Activated T-cell treated with anti-CD3 and anti-CD28 coated beads, Interleukin-2, amount 50 U/mL, for 4 hours (primary cell): ENCODE measurements around the gene ABHD1. TPM values are rescaled to one million over a fixed set of nuclear protein-coding genes. Genes with fewer than 3 reads are reported as not detected.
A peak's percentile ranks its signal among the peaks of the same experiment; 100 is the strongest.
"Not testable (repeated sequence)": the region's sequence is repeated elsewhere in the genome, so short reads cannot be mapped to it uniquely, and the experiment has no call there.

Experiments used
- ATAC-seq, 2 donors: fragments of 200-7000 bp; cut with Tn5 transposase; one replicate each; pipeline ENCODE4 v1.10.0; 2021
- DNase-seq: peaks from one replicate; pipeline ENCODE4 v3.0.0-alpha.2; 2020
- H3K27me3 Mint-ChIP-seq: one replicate; pipeline ENCODE4 v1.8.0; 2021; ENCODE audit warnings: low read depth, mixed read lengths
- H3K36me3 Mint-ChIP-seq: one replicate; pipeline ENCODE4 v1.8.0; 2022; ENCODE audit warnings: mixed read lengths; ENCODE audit not compliant: insufficient read depth
- H3K4me1 Mint-ChIP-seq: one replicate; pipeline ENCODE4 v1.8.0; 2021; ENCODE audit warnings: low read depth, mixed read lengths
- H3K4me3 Mint-ChIP-seq: one replicate; pipeline ENCODE4 v1.8.0; 2021; ENCODE audit warnings: mild to moderate bottlenecking, moderate library complexity, mixed read lengths
- H3K9me3 Mint-ChIP-seq: one replicate; pipeline ENCODE4 v1.8.0; 2021; ENCODE audit warnings: mixed read lengths
- total RNA-seq, 3 donors: library from RNA; stranded (reverse); gene quantifications; one replicate each; pipeline ENCODE4 v1.2.1, GENCODE V29; 2021

The ABHD1 gene
- total RNA-seq, 3 donors from 2014 or later: not detected

DNA sequence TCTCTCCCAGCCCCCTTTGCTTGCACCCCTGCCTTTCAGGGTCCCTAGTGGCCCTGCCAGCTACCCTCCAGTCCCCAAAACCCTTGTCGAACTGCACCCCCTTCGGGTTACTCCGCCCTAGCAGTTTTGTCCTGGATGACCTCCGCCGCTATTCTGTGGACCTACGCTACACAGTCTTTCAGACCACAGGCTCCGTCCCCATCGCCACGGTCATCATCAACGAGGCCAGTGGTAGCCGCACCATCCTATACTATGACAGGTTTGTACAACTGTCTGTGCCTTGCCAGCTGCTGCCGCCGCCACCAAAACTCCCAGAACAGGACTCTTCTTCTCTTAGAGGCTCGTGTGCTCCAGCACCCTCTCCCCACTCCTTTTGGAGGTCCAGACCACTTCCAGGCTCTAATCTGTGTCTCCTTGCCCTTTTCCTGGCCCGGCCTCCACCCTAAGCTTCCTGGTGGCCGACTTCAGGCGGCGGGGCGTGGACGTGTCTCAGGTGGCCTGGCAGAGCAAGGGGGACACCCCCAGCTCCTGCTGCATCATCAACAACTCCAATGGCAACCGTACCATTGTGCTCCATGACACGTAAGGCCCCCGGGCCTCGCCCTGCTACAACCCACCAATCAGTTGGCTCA is 29.1 kb upstream of the ABHD1 start:
- no peak for ATAC-seq
- DNase-seq: no peak
- no peaks in the 10 kb centered on the region for H3K9me3 Mint-ChIP-seq
- H3K36me3 Mint-ChIP-seq: no peaks in the 10 kb centered on the region
- no peaks in the 10 kb centered on the region for H3K27me3 Mint-ChIP-seq
- no peak overlapping the region for H3K4me3 Mint-ChIP-seq
- H3K4me1 Mint-ChIP-seq: peaks cover 10% of the 10 kb centered on the region

DNA sequence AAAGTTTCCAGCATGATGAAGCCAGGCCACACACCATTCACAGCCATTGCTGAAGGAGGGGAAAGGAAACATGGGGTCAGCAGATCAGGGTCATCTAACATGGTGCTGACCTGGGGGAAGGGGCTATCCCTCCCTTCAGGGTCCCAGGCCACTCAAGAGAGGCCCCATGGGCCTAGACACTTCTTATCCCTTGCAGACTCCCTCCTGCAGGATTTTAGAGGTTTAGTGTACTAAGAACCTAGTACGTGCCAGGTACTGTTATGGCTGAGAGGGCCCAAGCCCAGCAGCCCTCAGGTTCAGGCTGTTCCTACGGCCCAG is 28.2 kb upstream of the ABHD1 start:
- no peaks in the 10 kb centered on the region for H3K27me3 Mint-ChIP-seq
- ATAC-seq (no peak), DNase-seq (no peak)
- peaks cover 10% of the 10 kb centered on the region for H3K4me1 Mint-ChIP-seq
- H3K9me3 Mint-ChIP-seq: no peaks in the 10 kb centered on the region
- H3K4me3 Mint-ChIP-seq: no peak overlapping the region
- no peaks in the 10 kb centered on the region for H3K36me3 Mint-ChIP-seq

DNA sequence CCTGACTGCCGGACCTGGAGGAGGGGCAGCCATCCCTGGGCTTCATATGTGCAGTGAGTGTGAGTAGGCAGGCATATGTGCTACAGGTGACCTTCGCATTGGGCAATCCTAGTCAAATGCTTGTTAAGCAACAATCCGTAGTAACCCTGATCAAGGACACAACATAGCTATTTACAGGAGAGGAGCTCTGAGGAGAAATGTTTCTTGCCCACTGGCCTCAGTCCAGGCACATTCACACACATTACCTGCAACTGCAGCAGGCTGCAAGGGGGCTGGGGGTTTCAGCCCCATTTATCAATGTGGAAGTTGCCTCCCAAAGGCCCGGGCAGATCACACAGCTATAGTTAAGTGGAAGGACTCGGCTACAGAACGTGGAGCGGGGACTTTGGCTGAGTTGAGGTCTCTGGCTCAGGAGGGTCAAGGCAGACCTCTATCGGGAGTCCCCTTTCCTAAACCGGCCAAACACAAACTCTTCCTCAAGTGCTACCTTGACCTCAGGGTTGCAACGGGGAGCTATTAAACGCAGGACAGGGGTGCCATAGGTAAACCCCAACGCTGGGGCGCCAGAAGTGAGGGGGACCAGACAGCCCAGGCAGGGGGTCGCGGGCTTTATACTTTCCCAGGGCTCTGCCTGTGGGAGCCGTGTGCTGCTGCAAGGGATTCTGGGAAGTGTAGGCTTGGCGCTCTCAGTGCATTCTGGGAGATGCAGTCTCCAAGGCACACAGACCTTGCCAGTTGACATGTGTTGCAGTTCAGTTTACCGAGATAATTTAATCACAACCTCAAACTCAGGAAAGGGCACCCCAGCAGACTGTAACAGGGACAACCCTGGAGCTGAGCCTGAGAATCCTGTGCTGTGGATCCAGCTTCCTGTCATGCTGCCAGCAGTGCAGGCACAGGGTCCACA is 27.6 kb upstream of the ABHD1 start:
- H3K4me3 Mint-ChIP-seq: peak overlapping the region; percentile 50
- peaks cover 10% of the 10 kb centered on the region for H3K4me1 Mint-ChIP-seq
- no peaks in the 10 kb centered on the region for H3K27me3 Mint-ChIP-seq
- ATAC-seq (peak; percentile 87 to 92), DNase-seq (no peak)
- no peaks in the 10 kb centered on the region for H3K9me3 Mint-ChIP-seq
- H3K36me3 Mint-ChIP-seq: no peaks in the 10 kb centered on the region

DNA sequence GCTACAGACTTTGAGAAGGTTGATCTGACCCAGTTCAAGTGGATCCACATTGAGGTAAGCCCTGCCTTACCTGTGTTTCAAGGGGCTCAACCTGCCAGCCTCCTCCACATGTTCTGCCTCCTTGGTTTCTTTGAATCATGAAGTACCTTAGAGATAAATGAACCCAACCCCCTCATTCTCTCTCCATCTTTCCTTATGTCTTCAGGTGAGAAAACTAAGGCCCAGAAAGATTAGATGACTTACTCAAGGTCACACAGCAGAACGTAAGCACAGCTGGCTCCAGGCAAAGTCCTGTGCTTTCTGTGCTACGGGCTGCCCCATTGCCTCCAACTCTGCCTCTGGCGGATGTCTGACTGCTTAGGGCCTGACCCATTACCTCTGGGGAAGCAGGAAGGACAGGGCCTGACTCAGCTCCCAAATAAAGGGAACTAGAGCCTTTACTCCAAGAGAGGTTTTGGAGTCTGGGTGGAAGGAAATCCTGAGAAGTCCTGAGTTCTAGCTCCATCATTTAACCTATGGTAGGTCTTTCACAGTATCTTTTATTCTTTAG is 26.8 kb upstream of the ABHD1 start:
- Mint-ChIP-seq H3K4me1 (peaks cover 10% of the 10 kb centered on the region), H3K27me3 (no peaks in the 10 kb centered on the region), H3K36me3 (no peaks in the 10 kb centered on the region), H3K4me3 (no peak overlapping the region), H3K9me3 (no peaks in the 10 kb centered on the region)
- ATAC-seq: no peak
- no peak for DNase-seq

GRCh38 chr2:27097341-27097740 is 26.3 kb upstream of the ABHD1 start:
- Mint-ChIP-seq H3K4me1 (peaks cover 10% of the 10 kb centered on the region), H3K4me3 (no peak overlapping the region), H3K27me3 (no peaks in the 10 kb centered on the region), H3K36me3 (no peaks in the 10 kb centered on the region), H3K9me3 (no peaks in the 10 kb centered on the region)
- DNase-seq (no peak), ATAC-seq (no peak)

- Mint-ChIP-seq H3K4me1 (peaks cover 10% of the 10 kb centered on the region), H3K36me3 (no peaks in the 10 kb centered on the region), H3K9me3 (no peaks in the 10 kb centered on the region), H3K27me3 (no peaks in the 10 kb centered on the region), H3K4me3 (no peak overlapping the region)
- DNase-seq (no peak), ATAC-seq (no peak)
These were observed 24.2 kb upstream of the ABHD1 start for GRCh38 chr2:27099334-27099955.

DNA sequence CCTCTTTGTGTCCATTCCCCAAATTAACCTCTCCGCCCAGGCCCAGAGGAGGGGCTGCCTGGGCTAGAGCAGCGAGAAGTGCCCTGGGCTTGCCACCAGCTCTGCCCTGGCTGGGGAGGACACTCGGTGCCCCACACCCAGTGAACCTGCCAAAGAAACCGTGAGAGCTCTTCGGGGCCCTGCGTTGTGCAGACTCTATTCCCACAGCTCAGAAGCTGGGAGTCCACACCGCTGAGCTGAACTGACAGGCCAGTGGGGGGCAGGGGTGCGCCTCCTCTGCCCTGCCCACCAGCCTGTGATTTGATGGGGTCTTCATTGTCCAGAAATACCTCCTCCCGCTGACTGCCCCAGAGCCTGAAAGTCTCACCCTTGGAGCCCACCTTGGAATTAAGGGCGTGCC is 23.6 kb upstream of the ABHD1 start:
- no peaks in the 10 kb centered on the region for H3K9me3 Mint-ChIP-seq
- no peak overlapping the region for H3K4me3 Mint-ChIP-seq
- DNase-seq (no peak), ATAC-seq (no peak)
- peaks cover 10% of the 10 kb centered on the region for H3K4me1 Mint-ChIP-seq
- no peaks in the 10 kb centered on the region for H3K36me3 Mint-ChIP-seq
- H3K27me3 Mint-ChIP-seq: no peaks in the 10 kb centered on the region

DNA sequence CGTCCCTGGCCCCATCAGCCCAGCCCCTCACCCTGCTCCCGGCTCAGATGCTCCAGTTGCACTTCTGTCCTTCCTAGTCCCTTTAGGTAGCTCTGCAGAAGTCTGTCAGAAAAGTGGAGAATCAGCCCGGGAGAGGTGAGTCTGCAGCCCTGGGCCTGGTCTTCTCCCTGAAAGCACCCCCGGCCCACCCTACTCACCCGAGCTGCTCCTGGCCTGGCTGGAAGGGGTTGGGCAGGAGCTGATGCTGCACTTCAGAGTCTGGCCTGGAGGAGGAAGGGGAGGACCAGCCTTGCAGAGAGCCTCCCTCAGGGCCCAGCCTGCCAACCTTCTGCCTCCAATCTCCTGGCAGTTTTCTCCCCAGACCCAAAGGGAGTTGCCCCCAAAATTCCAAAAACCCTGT is 21.3 kb upstream of the ABHD1 start:
- no peaks in the 10 kb centered on the region for H3K36me3 Mint-ChIP-seq
- DNase-seq: no peak
- no peaks in the 10 kb centered on the region for H3K4me1 Mint-ChIP-seq
- no peaks in the 10 kb centered on the region for H3K9me3 Mint-ChIP-seq
- peaks cover 7% of the 10 kb centered on the region for H3K27me3 Mint-ChIP-seq
- no peak for ATAC-seq
- no peak overlapping the region for H3K4me3 Mint-ChIP-seq

DNA sequence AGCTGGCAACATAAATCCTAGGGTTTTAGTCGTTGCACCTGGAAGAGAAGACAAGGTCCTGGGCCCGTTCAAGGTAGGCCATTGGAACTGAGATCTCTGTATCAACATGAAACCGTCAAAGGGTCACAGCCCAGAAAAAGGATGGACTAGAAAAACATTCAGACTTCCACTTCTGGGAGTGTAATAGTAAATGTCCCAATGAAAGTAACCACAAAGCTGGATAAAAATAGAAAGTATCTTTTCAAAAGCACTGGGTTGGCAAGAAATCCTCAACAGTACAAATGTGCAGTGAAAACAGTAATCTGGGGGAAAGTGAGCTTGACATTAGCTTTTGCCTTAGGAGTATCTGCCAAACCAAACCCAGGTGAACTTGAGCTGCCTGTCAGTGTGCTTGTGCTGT is 17.6 kb upstream of the ABHD1 start:
- Mint-ChIP-seq H3K27me3 (peaks cover 9% of the 10 kb centered on the region), H3K9me3 (no peaks in the 10 kb centered on the region), H3K4me3 (no peak overlapping the region), H3K36me3 (no peaks in the 10 kb centered on the region), H3K4me1 (no peaks in the 10 kb centered on the region)
- ATAC-seq: no peak
- DNase-seq: no peak

- Mint-ChIP-seq H3K4me1 (no peaks in the 10 kb centered on the region), H3K9me3 (no peaks in the 10 kb centered on the region), H3K27me3 (peaks cover 9% of the 10 kb centered on the region), H3K4me3 (no peak overlapping the region), H3K36me3 (no peaks in the 10 kb centered on the region)
- ATAC-seq: no peak
- no peak for DNase-seq
These were observed 15.4 kb upstream of the ABHD1 start for GRCh38 chr2:27108221-27108620.

- DNase-seq (no peak), ATAC-seq (no peak)
- H3K4me3 Mint-ChIP-seq: no peak overlapping the region
- no peaks in the 10 kb centered on the region for H3K36me3 Mint-ChIP-seq
- H3K4me1 Mint-ChIP-seq: no peaks in the 10 kb centered on the region
- H3K9me3 Mint-ChIP-seq: no peaks in the 10 kb centered on the region
- H3K27me3 Mint-ChIP-seq: peaks cover 9% of the 10 kb centered on the region
These were observed 14.5 kb upstream of the ABHD1 start for GRCh38 chr2:27109083-27109482.

GRCh38 chr2:27110603-27111352 is 12.8 kb upstream of the ABHD1 start:
- H3K27me3 Mint-ChIP-seq, H3K4me1 Mint-ChIP-seq, DNase-seq, H3K4me3 Mint-ChIP-seq, H3K9me3 Mint-ChIP-seq, ATAC-seq, H3K36me3 Mint-ChIP-seq: not testable (repeated sequence)

- H3K27me3 Mint-ChIP-seq, H3K9me3 Mint-ChIP-seq, H3K36me3 Mint-ChIP-seq, H3K4me3 Mint-ChIP-seq, H3K4me1 Mint-ChIP-seq, ATAC-seq, DNase-seq: not testable (repeated sequence)
These were observed 12.1 kb upstream of the ABHD1 start for GRCh38 chr2:27111392-27112078.

DNA sequence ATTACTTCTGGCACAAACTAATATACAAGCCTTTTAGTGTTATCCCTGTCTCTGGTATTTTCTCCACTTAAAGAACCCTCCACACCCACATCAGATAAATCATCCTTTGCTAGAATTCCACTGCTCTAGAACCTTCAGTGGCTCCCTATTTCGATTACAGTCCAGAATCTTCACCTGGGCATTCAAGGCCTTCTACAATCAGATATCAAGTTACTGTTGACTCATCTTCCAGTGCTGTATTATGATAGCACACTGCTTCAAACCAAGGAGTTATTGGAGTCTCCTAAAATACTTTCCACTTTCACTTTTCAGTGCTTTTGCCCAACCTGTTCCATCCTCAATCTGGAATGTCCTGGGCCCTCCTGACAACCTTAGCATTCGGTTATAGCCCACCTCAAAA is 8.1 kb upstream of the ABHD1 start:
- no peak overlapping the region for H3K4me3 Mint-ChIP-seq
- H3K36me3 Mint-ChIP-seq: no peaks in the 10 kb centered on the region
- peaks cover 29% of the 10 kb centered on the region for H3K27me3 Mint-ChIP-seq
- DNase-seq: no peak
- no peaks in the 10 kb centered on the region for H3K9me3 Mint-ChIP-seq
- no peak for ATAC-seq
- peaks cover 10% of the 10 kb centered on the region for H3K4me1 Mint-ChIP-seq
